ENCODE results near the gene DYNLL2.

DNA sequence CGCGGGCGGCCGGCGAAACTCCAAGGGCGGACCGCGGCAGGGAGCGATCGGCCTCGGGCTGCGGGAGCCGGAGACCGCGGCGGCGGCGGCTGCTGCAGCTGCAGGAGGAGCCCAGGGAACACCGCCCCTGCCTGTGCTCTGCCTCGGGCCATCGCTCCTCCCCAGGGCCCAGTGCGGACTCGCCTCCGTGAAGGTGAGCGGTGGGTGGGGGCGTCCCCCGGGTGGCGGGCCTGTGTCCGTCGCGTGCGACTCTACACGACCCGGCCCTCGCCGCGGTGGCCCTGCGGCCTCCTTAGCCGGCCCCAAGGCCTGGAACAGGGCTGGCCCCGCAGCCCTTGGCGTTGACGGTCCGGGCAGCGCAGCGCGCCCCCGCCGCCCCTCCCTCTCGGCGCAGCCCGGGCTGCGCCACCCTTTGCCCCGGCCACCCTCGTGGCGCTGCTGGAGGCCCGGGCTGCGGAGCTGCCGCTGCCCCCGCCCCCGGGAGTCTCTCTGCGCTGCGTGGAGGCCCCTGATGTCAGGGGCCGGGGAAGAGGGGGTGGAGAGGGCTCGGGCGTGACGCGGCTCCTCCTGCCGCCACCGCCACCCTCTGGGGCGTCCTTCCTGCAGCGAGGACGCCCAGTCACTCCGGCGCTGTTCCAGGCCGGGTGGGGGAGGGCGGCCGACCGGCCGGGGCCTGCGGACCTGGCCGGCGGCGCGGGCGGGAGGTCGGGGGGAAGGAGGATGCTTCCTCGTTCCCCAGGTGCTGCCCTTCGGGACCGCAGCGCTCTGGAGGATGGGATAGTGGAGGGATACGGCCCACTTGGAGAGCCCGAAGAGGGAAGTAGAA lies 485 bp downstream of the DYNLL2 start:
- TF ChIP-seq, protein P1, sequence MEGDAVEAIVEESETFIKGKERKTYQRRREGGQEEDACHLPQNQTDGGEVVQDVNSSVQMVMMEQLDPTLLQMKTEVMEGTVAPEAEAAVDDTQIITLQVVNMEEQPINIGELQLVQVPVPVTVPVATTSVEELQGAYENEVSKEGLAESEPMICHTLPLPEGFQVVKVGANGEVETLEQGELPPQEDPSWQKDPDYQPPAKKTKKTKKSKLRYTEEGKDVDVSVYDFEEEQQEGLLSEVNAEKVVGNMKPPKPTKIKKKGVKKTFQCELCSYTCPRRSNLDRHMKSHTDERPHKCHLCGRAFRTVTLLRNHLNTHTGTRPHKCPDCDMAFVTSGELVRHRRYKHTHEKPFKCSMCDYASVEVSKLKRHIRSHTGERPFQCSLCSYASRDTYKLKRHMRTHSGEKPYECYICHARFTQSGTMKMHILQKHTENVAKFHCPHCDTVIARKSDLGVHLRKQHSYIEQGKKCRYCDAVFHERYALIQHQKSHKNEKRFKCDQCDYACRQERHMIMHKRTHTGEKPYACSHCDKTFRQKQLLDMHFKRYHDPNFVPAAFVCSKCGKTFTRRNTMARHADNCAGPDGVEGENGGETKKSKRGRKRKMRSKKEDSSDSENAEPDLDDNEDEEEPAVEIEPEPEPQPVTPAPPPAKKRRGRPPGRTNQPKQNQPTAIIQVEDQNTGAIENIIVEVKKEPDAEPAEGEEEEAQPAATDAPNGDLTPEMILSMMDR (IDR thresholded peaks at IDR 0.05), result no peak
- TF ChIP-seq EP300 (IDR thresholded peaks at IDR 0.05), result no peak

Data from ovary (tissue), 3 donors.